Renal pelvis (tissue), 4 donors: ENCODE results near the gene RUVBL1. TPM values are rescaled to one million over a fixed set of nuclear protein-coding genes. Genes with fewer than 3 reads are reported as not detected.

ENCODE experiments used
- DNase-seq: peaks from one replicate; pipeline ENCODE4 v3.0.0-alpha.2; 2013
- polyA plus RNA-seq, 3 donors: library from polyadenylated mRNA; unstranded; fragments of 120-200 nt; gene quantifications; one replicate each; pipeline ENCODE4 v1.2.1, GENCODE V29; 2013; ENCODE audit not compliant: insufficient read length in 3 of 3

RUVBL1 gene
- polyA plus RNA-seq, 3 donors = 69.4 to 76.5 (median 71.1) TPM

DNA sequence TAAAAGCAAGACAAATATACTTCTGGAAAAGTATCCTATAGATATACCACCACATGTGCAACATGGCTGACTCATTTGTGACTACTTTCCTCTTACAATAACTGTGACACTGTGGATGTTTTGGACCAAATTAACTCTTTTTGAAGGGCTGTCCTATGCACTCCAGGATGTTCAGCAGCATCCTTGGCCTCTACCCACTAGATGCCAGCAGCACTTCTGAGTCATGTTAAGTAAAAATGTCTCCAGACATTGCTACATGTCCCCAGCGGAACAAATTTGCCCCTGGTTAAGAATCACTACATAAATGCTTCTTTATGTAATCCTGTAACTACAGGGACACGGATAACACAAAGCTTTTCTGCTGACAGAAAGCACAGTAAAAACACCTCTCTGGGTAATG is 32.0 kb downstream of the RUVBL1 start:
- no peak for DNase-seq

DNA sequence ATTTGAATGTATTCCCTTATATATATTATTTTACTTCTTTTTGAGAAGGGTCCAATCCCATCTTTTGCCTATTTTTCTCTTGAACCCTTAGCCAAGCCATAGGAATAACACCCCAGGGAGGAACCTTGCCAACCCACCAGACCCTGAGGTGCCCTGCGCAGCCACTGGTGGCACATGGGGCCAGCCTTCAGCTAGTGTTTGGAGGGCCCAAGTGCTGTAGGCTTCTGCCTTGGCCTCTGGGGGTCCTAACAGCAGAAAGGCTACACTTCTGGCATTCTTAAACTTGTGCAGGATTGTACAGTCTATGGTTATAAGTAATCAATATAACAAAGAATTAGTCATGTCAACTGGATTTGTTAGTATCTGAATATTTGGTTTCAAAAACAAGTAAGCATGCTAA is 34.5 kb downstream of the RUVBL1 start:
- DNase-seq = no peak

DNA sequence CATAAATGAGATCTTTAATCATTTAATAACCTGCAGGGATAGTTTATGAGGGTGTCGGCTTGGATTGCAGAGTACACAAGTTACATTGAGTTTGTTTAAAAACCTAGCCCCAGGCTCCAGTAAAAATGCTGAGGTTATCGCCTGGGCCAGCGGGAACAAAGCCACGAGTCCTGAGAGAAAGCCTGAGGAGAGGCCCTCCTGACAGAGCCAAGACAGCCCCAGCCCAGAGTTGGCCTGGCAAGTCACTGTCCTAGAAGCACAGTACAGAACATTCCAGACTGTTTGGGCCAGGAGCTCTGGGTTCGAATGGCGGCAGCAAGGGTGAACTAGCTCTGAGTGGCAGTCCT is 39.0 kb downstream of the RUVBL1 start:
- DNase-seq = no peak

DNA sequence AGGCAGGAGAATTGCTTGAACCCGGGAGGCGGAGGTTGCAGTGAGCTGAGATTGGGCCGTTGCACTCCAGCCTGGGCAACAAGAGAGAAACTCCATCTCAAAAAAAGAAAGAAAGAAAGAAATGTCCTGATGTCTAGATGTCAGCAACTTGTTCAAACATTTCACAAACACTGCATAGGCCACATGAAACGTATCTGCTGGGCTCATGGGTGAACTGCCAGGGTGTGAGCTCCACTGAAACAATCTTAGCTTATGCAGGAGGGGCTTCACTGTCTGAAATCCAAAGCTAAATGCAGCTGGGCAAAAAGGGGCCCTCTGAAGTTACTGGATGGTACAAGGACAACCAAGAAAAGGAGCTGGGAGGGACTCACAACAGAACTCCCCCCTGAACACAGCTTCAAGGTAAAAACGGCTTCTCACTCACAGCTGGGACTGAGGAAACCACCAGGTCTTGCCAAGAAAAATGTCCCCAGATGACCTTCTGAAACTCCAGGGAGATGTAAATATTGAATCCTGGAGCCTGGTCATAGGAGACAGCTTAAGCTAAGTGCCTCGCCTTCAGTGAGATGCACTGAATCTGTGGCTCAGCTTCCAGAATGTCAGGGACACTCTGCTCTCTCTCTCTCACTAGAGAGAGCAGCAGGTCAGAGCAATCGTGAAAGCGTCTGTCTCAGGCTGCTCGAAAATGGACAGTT is 39.5 kb downstream of the RUVBL1 start:
- DNase-seq = no peak

DNA sequence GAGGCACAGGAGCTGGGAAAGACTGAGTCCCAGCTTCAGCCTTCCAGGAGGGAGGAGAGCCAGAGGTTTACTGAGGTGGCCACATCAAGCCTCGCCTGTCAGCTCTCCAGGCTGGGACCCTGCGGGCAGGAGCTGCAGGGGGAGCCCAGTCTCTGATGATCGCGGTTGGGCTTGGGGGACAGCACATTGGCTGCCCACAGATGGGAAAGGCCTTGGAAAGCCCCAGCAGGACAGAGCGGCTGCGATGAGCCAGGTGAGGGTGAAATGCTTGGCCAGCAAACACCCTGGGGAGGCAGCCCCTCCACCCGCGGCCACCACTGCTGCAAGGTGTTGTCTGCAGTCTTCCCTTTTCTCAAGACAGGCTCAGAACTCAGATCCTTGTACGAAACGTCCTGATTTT is 40.2 kb downstream of the RUVBL1 start:
- DNase-seq = no peak

DNA sequence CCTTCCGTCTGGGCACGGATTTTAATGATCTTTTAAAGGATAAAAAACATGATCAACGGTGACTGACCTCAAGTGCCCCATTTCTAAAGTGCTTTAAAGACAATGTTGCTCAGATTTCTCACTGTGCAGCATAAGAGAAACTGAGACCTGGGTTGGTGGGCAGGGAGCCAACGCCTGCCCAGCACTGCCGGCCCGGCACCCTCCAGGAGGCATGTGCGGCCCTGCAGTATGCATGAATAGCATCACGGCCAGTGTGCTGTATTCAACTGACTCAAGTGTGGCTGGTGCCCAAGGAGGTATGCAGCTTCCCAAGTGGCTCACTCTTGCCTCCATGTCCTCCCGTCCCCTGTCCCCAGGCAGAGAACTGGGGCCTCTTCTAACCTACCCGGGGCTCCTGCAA is 41.1 kb downstream of the RUVBL1 start:
- no peak for DNase-seq

DNA sequence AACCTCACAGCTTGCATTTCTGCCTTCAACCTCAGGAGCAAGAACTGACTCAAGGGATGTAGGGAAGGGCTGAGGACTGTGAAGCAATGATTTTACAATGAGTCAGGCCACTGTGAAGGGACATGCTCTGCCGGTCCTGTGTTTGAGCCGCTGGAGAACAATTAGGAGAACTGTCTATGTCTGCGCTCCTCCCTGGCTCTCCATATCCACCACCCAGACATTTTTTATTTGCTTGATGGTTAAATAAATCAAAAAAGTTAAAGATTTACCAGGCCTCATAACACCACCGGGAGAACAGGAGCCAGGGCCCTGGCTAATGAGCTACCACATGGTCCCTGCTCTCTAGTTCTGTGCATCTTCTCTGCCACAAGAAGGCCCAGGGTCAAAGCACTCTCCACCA is 41.8 kb downstream of the RUVBL1 start:
- no peak for DNase-seq

DNA sequence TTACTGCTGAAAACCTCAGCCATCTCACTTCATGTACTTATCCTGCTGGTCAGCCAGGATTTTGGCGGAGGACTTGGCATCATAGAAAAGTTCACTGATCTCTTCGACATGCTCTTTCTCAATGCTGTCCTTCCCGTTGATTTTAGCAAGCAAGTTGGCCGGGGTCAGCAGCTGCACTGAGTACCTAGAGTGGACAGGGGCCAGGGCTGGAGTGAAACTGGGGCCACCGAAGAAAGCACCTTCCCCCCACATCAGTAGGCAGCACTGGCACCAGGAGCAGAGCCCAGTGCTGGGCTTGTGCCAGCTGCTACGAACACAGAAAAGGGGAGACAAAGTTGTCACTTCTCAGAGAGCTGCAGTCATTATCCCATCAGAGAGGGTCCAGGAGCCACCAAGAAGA is 42.4 kb downstream of the RUVBL1 start:
- DNase-seq = no peak

DNA sequence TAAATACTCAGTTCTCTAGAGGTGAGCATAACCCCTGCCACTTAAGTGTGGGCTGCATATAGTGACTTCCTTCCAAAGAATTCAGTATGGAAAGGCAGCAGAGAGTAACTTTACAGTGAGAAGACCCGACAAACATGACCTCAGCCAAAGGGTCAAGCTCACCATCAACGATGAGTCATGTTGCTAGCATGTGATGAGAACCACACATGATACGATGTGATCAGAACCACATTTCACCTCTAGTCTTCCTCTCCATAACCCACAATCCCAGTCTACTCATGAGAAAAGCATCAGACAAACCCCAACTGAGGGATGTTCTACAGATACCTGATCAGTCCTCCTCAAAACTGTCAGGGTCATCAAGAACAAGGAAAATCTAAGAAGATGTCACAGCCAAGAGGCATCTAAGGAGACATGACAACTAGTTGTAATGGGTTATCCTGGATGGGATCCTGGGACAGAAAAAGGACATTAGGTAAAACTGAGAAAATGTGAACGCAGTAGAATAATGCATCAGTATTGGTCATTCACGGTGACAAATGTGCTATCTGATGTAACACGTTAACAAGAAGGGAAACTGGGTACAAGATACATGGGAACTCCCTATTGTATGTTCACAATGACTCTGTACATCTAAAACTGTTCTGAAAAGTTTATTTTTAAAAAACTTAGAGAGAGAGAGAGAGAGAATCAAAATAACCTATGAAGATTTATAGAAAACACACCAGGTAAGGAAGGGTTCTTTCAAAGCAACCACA is 43.1 kb downstream of the RUVBL1 start:
- DNase-seq = no peak

DNA sequence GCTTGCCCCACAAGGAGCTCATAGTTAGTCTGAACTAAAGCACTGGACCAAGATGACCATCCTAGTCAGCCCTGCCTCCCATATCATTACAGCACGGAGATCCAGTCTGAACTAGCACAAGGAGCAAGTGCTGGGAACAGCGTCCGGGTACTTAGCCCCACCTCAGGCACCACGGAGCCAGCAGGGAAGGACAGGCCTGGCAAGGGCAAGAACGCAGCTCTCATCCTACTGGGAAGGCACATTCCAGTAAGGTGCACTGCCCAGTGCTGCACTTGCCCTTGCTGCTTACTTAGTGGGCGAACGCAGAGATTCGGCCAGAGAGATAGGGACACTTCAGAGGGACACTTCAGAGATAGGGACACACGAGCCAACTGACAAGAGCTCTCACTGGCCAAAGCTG is 43.8 kb downstream of the RUVBL1 start:
- no peak for DNase-seq

DNA sequence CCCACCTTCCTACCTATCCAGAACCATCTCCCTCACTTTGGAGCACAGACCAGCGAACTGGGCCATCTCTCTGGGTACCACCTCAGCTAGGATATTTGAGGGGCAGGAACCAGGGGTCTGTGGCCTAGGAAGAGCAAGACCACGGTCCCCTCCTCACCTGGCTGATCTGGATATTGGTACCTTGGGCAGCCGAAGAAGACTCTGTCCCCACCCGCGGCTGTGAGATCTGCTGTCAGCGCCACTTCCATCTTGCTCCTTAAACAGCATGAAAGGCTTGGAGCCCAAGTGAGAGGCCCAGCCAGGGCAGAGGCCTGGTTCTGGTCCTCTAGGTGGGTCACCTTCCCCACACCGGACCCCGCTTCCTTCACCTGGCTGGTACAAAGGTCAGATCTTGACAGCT is 44.7 kb downstream of the RUVBL1 start:
- DNase-seq = no peak

DNA sequence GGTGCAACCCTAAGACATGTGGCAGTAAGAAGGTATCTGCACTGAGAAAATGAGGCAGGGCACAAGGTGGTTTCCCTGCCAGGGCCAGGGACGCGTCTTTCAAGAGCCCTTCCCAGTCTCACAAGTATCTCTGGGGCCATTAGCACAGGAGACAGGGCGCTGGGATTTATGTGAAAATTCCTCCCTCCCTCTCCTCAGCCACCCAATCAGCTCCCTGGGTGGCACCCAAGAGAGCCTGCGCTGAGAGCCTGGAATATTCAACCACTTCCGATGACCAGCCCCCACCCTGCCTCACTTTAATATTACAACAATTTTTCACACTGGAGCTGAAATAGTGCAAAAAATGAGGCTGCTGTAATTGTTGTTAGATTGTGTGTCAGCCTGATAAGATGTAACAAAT is 45.3 kb downstream of the RUVBL1 start:
- no peak for DNase-seq

DNA sequence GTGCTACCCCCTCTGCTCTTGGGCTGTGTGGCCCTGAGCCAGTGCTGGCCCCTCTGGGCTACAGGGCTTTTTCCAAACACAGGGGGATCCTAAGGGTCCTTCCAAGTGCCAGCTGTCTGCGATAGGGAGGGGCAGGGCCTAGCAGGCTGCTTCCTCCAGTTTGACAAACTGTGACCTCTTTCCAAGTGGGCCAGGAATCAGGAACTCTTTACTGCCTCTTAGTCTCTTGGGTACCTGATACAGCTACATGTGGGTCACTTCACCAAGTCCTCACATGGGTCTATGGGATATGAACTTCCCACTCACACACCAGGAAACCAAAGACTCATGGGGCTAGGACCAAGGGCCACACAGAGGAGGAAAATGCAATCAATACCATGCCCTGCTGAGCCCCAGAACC is 45.9 kb downstream of the RUVBL1 start:
- no peak for DNase-seq

DNA sequence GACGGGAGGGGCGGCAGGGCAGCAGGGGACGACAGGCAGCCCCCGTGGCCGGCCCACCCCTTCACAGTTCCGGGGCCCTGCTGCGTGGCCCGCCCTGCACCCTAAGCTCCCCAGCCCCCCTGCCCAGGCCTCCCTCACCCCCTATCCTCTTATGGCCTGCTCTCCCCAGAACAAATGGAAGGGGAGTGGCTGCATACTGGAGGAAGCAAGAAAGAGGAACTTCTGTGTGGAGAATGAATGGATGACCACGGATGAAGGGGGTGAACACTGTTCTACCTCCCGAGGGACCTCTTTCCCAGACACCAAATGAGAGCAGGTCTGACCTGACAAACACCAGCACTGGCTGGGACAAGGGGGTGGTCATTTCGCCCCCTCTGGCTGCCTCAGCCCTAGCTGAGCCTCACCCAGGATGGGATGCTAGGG is 46.4 kb downstream of the RUVBL1 start:
- no peak for DNase-seq

DNA sequence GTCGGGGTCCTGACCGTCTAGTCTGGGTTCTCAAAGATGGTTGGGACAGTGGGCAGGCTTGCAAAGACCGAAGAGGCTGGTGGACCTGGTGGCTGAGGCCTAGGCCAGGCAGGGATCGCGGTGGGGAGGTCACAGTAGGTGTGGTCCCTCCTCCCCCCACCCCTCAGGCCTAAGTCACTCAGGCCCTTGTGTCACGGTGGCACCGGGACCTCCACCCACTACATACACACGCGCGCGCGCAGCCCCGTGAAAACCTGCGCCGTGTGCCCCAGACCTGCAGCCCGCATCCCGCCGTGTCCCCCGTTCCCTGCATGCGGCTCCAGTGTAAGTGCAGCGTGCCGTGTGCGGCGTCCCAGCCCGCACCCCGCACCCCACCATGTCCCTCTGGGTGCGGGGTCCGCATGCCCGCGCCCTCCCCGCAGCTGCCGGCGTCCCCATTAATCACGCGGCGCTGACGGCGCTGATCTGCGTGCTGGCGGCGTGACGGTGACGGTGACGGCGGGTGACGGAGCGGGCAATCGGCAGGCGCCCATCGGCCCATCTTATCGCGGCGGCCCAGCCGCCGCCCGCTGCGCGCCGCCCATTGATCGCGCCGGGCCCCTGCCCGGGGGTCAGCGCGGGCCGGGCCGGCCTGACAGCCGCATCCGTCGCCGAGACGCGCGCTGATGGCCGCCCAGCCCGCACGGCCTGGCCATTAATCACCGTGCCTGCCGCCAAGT is 47.0 kb downstream of the RUVBL1 start:
- no peak for DNase-seq

DNA sequence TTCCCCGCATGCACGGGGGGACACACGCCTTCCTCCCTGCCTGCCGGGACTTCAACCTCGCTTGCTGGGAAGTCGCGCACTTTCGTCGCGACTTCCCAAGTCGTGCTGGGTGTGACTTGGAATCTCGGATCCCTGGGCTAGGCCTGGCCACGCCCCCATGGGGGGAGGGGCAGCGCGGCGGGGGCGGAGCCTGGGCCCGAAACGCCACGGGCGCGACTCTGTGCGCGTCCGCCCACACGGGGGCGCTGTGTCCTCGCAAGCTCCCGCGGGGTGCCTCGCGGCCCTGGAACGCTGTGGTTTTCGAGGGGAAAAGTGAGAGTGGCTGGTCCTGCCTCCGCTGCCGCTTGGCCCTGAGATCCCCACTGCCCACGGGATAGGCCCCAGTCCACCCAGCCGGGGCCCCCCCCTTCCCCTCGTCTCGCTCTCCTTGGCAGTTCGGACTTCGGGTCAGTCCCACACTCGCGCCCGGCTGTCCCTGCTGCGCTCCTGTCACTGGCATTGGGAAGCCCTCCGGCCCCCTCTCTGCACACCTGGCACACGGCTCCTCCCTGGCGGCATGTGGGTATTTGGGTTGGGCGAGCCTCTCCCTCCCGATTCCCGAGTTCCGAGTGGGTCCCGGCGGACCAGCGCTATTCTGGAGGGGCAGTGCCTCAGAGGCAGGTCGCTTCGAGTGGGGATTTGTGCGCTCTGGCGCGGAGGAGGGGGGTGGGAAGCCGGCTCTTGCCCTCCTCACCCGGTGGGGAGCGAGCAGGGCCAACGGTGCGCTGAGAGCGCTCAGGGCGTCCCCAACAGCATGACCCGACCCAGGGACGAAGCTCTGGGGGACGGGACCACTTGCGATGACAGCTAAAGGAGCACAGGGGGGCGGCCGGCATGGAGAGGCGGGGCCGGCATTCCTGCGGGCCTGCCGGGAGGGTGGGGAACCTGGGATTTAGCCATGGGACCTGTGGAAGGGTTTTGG is 47.8 kb downstream of the RUVBL1 start:
- DNase-seq = peak; percentile 84

DNA sequence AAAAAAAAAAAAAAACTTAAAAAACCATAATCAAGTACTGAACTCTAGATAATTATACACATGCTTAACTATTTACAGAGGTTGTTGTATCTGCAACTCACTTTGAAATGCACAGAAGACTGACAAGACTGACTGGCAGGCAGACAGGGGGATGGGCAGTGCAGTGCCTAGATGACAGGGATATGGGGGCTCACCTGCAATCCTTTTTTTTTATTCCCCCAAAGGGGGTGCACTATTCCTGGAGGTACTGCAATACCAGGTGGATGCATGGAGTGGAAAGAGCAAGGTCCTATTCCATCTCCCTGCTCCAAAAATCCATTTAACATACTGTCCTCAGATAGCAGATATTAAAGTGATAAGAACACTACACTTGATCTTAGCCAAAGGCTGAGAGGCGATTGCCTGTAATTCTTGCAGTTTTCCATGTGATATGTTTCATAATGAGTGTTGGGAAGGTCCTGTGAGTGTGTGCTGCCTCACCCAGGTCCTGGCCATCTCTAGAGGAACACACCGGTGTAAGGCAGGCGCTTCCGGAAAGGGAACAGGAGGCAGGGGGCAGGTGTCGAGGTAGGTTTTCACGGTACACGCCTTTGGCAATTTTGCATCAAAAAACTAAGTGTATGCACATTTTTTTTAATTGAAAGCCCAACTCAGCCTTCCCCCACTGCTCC is 48.6 kb downstream of the RUVBL1 start:
- DNase-seq = no peak

DNA sequence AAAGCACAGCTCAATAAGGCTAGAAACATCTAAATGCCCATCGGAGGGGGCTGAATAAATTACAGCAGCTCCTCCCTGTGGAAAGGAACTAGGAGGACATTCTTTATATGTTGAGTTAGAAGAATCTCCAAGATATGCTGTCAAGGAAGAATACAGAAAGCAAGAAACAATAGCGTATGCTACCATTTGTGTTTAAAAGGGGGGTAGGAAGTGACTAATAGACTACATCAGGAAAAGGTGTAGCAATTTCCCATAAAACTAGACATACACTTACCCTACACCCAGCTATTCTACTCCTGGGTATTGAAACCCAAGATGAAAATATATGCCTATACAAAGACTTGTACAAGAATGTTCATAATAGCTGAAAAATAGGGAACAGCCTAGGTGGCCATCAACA is 49.8 kb downstream of the RUVBL1 start:
- DNase-seq = no peak

DNA sequence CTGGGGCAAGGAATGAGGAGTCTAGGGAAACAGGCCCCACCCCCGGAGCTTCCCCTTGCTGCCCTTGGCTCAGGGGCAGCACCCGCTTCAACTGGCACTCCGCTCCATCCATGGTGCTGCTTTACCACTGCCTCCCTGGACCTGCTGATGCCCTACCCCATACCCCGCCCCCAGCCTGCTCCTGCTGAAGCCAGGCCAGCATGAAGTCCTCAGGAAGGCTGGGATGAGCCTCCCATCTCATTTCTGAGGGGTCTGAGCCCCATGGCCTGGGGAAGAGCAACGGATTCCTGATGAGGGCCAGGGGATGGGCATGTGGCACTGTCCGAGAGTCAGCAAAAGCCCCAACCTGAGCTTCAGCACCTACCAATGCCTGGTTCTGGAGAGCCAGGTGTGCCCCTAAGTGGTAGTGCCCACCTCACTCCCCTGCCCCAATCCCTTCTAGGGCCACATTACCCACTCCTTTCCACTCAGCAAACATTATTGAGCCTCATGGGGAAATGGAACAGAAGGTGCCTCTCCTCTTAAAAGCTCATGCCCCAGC is 50.4 kb downstream of the RUVBL1 start:
- no peak for DNase-seq

DNA sequence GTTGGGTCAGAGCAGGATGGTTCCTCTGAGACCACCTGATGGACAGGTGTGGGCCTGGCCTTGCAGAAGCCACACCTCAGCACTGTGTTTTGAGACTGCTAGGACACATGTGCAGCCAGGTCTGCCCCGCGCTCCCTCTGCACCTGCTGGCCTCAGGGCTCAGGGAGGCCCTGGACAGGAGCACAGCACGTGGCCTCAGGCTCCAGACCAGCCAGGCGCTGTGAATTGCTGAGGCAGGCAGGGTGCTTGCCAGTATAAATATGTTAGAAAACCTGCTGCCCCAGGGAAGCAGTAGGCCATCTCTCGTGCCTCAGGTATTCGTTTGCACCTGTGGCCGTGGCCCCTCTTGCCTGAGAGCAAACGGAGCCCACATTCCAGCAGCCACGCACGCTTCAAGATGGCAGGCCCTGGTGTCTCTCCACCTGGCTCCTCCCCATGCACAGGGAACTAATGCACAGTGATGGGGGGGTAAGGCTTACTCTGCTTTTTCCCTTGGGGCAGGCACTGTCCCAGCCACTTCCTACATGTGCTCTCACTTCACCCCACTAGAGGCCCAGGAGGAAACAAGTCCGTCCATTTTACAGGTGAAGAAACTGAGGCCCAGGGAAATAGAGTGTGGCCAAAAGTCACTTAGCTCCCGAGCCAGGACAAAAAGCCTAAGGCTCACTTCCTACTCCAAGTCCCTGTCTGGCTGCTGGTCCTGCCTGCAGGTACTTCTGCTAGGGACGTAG is 51.0 kb downstream of the RUVBL1 start:
- no peak for DNase-seq
